Stimulated activated naive B cell treated with anti-CD40 and anti-IgM and Interleukin-4, amounts not matched to agents 10 μg/mL and 1 μg/mL and 100 μg/mL, for 72 hours (primary cell): Measurements from ENCODE around the gene IP6K3.
A peak's percentile ranks its signal among the peaks of the same experiment; 100 is the strongest.

Source experiments
- ATAC-seq, 2 donors: fragments of 150-1000 bp; cut with Tn5 transposase; replicated peaks; 2 replicates each; pipeline ENCODE4 v1.10.0; 2021; ENCODE audit warnings: moderate library complexity in 1 of 2
- DNase-seq: peaks from one replicate; pipeline ENCODE4 v3.0.0; 2021
- H3K27ac Mint-ChIP-seq: one replicate; pipeline ENCODE4 v1.8.0; 2022; ENCODE audit warnings: mild to moderate bottlenecking, mixed read lengths
- H3K27me3 Mint-ChIP-seq, 2 donors: one replicate each; pipeline ENCODE4 v1.8.0; 2022; ENCODE audit warnings: mixed read lengths in 2 of 2
- H3K36me3 Mint-ChIP-seq, 2 donors: one replicate each; pipeline ENCODE4 v1.8.0; 2022; ENCODE audit warnings: mixed read lengths in 2 of 2, mild to moderate bottlenecking in 1 of 2
- H3K4me1 Mint-ChIP-seq, 2 donors: one replicate each; pipeline ENCODE4 v1.8.0; 2022; ENCODE audit warnings: mixed read lengths in 2 of 2, mild to moderate bottlenecking in 1 of 2
- H3K4me3 Mint-ChIP-seq, 2 donors: one replicate each; pipeline ENCODE4 v1.8.0; 2022; ENCODE audit warnings: mild to moderate bottlenecking in 2 of 2, mixed read lengths in 2 of 2, moderate library complexity in 1 of 2
- H3K9me3 Mint-ChIP-seq, 2 donors: one replicate each; pipeline ENCODE4 v1.8.0; 2022; ENCODE audit warnings: mixed read lengths in 2 of 2, mild to moderate bottlenecking in 1 of 2

Gene IP6K3

DNA sequence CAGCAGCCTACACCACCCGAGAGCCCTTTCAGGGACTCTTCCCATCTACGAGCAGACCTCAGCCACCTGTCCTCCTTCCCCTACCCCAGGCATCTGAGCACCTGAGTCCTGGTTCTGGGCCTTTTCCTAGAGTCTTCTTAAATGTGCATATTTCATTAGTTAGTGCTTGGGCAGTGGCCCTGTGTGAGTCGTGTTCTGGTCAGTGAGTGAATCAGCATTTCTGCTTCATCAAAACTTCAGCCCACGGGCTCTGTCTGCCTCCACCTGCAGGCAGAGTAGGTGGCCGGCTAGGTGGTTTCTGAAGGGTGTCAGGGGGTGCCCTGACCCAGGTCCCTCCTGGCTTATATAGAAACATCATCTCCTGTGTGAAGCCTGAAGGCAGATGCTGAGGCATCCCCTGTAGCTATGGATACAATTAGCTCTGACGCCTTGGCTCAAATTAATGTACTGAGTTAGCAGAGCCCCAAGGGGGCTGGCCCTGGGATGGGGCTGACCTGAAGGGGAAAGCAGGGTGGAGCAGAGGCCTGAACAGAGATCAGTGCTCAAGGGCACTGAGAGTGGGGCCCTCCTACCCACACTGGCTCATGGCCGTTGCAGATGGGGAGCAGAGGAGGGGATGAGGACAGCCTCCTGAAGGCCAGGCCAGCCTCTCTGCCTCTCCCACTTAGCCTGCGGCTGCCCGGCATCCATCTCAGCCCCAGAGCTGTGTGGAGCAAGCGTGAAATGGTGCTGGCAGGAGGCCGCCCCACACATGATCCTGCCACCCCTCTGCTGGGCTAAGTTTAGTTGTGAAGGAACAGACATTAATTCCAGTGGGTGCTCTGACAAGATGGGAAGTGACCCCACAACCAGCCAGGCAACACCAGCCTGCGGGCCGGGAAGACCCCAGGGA is 13.6 kb downstream of the IP6K3 start:
- no peak for DNase-seq
- no peaks in the 10 kb centered on the region for H3K4me1 Mint-ChIP-seq
- ATAC-seq, result peak in 1 of 2 donors; percentile 31
- no peak overlapping the region for H3K4me3 Mint-ChIP-seq
- no peak overlapping the region for H3K27ac Mint-ChIP-seq
- H3K36me3 Mint-ChIP-seq, result no peaks in the 10 kb centered on the region
- no peaks in the 10 kb centered on the region for H3K27me3 Mint-ChIP-seq
- no peaks in the 10 kb centered on the region for H3K9me3 Mint-ChIP-seq

DNA sequence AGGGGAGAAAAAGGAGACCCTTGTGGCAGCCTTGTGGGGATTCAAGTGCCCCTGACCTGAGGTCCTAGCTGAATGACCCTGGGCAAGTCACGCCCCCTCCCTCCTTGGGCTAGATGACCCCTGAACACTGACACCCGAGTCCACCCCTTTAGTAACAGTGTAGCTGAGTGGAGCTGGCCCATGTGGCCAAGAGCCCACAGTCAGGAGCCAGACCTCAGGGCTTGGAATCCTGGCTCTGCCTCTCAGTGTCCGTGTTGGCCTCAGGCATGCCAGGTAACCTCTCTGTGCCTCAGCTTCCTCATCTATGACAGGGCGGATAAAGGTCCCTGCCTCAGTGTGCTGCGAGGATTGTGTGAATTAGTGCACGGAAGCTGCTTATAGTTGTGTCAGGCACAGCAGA is 14.3 kb downstream of the IP6K3 start:
- Mint-ChIP-seq H3K4me3 (no peak overlapping the region), H3K27me3 (no peaks in the 10 kb centered on the region), H3K27ac (no peak overlapping the region), H3K36me3 (no peaks in the 10 kb centered on the region), H3K4me1 (no peaks in the 10 kb centered on the region), H3K9me3 (no peaks in the 10 kb centered on the region)
- ATAC-seq (no peak), DNase-seq (no peak)

DNA sequence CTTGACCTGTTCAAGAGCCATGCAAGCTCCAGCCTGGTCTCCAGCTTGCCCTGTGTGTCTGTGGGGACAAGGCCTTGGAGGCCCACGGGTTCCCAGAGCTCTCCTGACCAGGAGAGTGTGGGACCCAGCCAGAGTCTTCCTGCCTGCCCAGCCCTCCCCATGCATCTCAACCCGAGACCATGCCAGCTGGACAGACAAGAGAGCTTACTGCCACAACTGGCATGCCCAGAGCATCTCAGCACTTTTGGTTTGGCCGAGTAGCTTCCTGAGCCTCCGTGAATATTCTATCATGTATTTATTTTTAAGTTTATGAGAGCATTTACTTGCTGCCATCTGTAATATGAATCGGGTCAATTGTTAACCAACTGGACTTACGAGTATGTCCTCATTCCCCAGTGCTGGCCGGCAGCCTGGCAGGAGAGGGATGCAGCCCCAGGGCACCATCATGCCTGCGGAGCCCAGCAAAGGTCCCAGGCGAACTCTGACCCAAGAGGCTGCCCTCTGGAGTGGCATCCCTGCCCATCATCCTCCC is 14.9 kb downstream of the IP6K3 start:
- H3K27ac Mint-ChIP-seq, result no peak overlapping the region
- no peaks in the 10 kb centered on the region for H3K36me3 Mint-ChIP-seq
- no peak overlapping the region for H3K4me3 Mint-ChIP-seq
- ATAC-seq (no peak), DNase-seq (no peak)
- no peaks in the 10 kb centered on the region for H3K27me3 Mint-ChIP-seq
- no peaks in the 10 kb centered on the region for H3K4me1 Mint-ChIP-seq
- no peaks in the 10 kb centered on the region for H3K9me3 Mint-ChIP-seq

DNA sequence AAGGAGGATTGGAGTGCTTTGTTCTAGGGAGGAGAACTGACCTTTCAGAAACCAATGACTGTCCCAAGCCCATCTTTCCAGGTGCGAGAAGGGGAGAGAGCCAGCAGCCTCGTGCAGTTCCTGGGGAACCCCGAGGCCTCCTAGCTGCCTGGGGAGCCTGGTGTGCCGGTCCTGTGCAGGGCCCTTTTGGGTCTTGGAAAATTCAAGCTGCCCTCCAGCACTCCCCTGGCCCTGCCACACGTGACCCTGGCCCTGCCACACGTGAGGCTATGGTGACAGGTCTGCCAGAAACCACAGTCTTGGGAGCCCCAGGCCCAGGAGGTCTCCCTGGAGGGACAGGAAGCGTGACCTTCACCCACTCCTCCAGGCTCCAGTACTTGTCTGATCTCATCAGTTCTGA is 15.7 kb downstream of the IP6K3 start:
- H3K36me3 Mint-ChIP-seq, result no peaks in the 10 kb centered on the region
- no peaks in the 10 kb centered on the region for H3K4me1 Mint-ChIP-seq
- H3K4me3 Mint-ChIP-seq, result no peak overlapping the region
- H3K9me3 Mint-ChIP-seq, result no peaks in the 10 kb centered on the region
- H3K27me3 Mint-ChIP-seq, result peaks cover 0 to 6% of the 10 kb centered on the region in 2 donors
- ATAC-seq (no peak), DNase-seq (no peak)
- no peak overlapping the region for H3K27ac Mint-ChIP-seq

DNA sequence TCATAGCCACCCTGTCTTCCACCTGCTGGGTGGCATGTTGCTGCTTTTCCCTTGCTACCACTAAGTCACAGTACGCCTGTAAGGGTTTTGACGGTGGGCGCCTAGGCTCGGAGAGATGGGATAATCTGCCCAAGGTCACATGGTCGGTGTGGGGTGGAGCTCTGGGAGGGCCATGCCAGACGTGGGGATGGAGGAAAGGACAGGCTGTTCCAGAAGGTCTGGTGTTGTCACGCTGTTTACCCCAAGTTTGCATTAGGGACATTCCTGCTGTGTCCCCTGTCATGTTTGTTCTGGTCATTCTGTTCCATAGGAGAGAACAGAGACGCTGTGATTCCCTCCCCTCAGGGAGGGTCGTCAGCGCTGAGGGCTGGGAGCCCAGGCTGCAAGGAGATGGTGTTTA is 16.1 kb downstream of the IP6K3 start:
- no peak overlapping the region for H3K27ac Mint-ChIP-seq
- no peaks in the 10 kb centered on the region for H3K4me1 Mint-ChIP-seq
- H3K36me3 Mint-ChIP-seq, result no peaks in the 10 kb centered on the region
- ATAC-seq (no peak), DNase-seq (no peak)
- peaks cover 0 to 6% of the 10 kb centered on the region in 2 donors for H3K27me3 Mint-ChIP-seq
- no peaks in the 10 kb centered on the region for H3K9me3 Mint-ChIP-seq
- H3K4me3 Mint-ChIP-seq, result no peak overlapping the region

DNA sequence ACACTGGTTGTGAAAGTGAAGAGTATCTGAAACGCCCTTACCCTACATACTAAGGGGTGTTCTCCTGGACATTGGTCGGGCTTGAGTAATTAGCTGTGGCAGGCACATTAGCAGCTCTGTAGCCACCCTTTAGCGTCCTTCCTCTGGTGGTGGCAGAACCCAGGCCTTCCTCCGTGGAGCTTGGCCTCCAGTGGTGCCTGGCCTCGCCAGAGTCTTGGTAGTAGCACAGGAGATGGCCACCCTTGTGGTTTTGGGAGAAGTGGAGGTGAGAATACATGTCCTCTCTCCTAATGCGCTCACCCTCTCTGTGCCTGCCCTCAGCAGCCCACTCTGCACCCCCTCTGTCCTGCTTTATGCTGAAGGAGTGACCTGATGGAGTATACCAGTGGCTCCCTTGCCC is 17.6 kb downstream of the IP6K3 start:
- no peaks in the 10 kb centered on the region for H3K36me3 Mint-ChIP-seq
- peaks cover 3 to 6% of the 10 kb centered on the region in 2 donors for H3K27me3 Mint-ChIP-seq
- H3K9me3 Mint-ChIP-seq, result no peaks in the 10 kb centered on the region
- H3K4me3 Mint-ChIP-seq, result no peak overlapping the region
- no peak overlapping the region for H3K27ac Mint-ChIP-seq
- ATAC-seq, result no peak
- no peak for DNase-seq
- peaks cover 0 to 2% of the 10 kb centered on the region in 2 donors for H3K4me1 Mint-ChIP-seq

DNA sequence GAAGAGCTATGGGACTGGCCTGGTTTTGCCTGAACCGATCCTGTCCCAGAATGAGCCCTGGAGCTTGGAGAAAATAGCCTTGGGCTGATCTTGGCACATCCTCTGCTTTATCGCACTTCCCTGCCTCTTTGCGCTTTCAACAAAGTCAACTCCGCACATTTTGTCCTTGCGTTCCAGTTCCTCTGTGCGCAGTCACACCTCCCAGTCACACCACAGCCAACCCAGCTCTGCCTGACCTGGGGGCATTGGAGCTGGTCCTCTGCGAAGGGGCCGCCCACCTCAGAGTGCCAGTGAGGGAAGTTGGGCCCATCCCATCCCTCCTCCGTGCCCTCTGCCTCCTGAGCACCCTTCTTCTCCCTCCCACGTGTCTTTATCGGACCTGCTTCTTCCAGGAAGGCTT is 18.3 kb downstream of the IP6K3 start:
- peaks cover 7 to 10% of the 10 kb centered on the region in 2 donors for H3K27me3 Mint-ChIP-seq
- peaks cover 0 to 2% of the 10 kb centered on the region in 2 donors for H3K4me1 Mint-ChIP-seq
- ATAC-seq, result no peak
- no peaks in the 10 kb centered on the region for H3K9me3 Mint-ChIP-seq
- DNase-seq, result no peak
- peak overlapping the region; percentile 27 for H3K27ac Mint-ChIP-seq
- no peaks in the 10 kb centered on the region for H3K36me3 Mint-ChIP-seq
- no peak overlapping the region for H3K4me3 Mint-ChIP-seq

DNA sequence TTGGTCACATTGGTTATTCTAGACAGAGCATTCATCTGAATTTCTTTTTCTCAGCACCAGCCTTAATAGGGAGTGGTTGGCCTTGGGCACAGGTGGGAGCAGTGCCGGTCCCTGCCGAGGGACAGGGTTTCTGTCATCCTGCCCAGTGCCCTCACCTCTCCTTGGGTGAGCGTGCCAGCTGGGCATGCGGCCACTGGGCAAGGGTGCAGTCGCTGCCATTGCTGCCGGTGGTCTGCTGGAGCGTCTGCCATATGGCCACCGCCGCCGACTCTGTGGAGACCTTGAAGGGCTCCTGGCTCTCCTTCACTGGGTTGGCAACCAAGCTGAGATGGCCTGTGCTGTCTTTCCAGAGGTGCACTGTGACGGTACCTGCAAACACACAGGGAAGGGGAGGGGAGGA is 18.8 kb downstream of the IP6K3 start:
- H3K27me3 Mint-ChIP-seq, result peaks cover 7 to 11% of the 10 kb centered on the region in 2 donors
- ATAC-seq, result no peak
- no peaks in the 10 kb centered on the region for H3K36me3 Mint-ChIP-seq
- H3K4me1 Mint-ChIP-seq, result peaks cover 0 to 2% of the 10 kb centered on the region in 2 donors
- DNase-seq, result no peak
- H3K4me3 Mint-ChIP-seq, result no peak overlapping the region
- no peaks in the 10 kb centered on the region for H3K9me3 Mint-ChIP-seq
- H3K27ac Mint-ChIP-seq, result no peak overlapping the region

DNA sequence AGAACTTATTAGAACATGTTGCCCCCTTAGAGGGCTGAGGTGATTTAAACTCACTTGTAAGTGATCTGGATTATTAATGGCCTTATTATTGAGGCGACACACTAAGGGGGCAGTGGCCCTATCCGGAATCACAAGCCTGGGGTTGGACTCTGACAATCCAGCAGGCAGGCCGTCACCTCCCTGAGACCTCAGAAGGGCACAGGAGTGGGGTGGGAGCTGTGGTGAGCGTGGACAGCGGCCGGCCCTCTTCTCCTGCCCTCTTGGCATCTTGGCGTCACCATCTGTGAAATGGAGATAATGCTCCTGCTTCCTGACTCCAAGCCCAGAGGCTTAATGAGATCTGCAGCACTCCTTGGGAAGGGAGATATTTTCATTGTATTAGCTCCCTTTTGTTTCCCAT is 19.6 kb downstream of the IP6K3 start:
- no peak for DNase-seq
- H3K27me3 Mint-ChIP-seq, result peaks cover 7 to 11% of the 10 kb centered on the region in 2 donors
- no peaks in the 10 kb centered on the region for H3K36me3 Mint-ChIP-seq
- ATAC-seq, result no peak
- H3K9me3 Mint-ChIP-seq, result no peaks in the 10 kb centered on the region
- no peak overlapping the region for H3K4me3 Mint-ChIP-seq
- no peak overlapping the region for H3K27ac Mint-ChIP-seq
- H3K4me1 Mint-ChIP-seq, result peaks cover 0 to 2% of the 10 kb centered on the region in 2 donors

DNA sequence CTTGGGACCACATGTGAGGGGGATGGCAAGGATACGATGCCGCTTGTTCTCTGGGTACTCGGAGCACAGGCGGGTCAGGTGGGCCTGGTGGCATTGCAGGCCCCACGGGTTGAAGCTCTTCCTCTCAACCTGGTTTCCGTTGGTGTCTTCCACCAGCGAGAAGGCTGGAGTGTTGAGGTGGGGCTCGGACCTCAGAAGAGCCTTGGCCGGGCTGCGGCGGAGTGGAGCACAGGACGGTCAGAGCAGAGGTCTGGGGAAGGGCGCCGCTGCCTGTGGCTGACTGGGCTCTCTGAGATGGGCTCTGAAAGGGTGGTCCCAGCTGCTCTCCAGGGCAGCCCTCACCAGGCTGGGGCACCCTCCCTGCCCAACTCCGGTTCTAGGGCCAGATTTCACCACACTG is 20.0 kb downstream of the IP6K3 start:
- H3K36me3 Mint-ChIP-seq, result no peaks in the 10 kb centered on the region
- peaks cover 2 to 3% of the 10 kb centered on the region in 2 donors for H3K4me1 Mint-ChIP-seq
- H3K27me3 Mint-ChIP-seq, result peaks cover 7 to 11% of the 10 kb centered on the region in 2 donors
- H3K27ac Mint-ChIP-seq, result no peak overlapping the region
- no peak overlapping the region for H3K4me3 Mint-ChIP-seq
- ATAC-seq, result no peak
- no peak for DNase-seq
- H3K9me3 Mint-ChIP-seq, result no peaks in the 10 kb centered on the region

DNA sequence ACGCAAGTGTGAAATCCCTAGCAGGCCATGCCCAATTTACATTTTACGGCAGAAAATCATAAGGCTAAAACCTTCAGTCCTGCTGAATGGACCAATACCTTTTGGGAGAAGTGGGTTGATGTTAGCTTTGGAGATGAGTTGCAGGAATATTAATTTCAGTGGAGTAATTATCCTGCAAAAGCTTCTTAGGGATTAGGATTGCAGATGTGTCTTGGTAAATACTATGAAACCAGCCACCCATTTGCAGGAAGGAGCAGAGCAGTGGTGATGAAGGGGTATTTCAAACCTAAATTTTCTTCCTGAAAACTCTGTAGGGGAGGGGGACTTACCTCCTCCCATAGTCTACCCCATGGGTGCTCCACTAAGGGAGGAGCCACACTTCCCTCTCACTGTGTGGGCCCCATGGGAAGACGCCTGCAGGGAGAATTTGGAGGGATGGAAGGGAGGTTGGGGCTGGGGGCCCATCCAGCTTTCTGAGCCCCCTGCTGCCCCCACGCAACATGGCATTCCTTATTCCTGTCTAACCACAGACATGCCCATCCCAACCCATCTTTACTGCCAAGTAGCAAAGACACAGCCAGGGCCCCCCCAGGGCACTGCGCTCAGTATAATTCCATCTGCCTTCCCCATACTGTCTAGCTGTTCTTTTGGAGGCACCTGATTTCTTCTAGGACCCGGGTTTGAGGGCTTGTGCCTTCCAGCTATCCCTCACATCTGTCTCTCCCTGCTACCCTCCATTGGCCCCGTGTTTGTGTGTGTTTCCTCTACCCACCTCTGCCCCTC is 20.6 kb downstream of the IP6K3 start:
- no peak for ATAC-seq
- H3K27me3 Mint-ChIP-seq, result peaks cover 7 to 11% of the 10 kb centered on the region in 2 donors

DNA sequence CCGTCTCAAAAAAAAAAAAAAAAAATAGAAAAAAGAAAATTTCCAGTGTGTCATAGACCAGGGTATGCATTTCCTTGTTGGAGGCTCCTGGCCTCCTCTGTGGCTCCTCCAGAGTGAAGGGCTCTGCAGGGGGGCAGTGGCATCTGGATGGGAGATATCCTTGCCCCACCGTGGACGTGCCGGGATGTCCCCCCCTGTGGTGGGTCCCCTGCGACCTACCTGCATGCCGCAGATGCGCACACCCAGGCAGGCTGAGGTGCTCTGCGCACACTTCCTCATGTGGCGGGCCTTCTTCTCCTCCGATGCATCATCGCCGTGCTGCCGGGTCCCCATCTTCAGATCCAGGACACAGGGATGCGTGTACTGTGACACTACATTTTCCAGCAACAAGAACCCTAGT is 21.5 kb downstream of the IP6K3 start:
- Mint-ChIP-seq H3K27ac (no peak overlapping the region), H3K27me3 (peaks cover 9 to 11% of the 10 kb centered on the region in 2 donors), H3K9me3 (no peaks in the 10 kb centered on the region), H3K36me3 (no peaks in the 10 kb centered on the region), H3K4me3 (no peak overlapping the region), H3K4me1 (peaks cover 9 to 18% of the 10 kb centered on the region in 2 donors)
- no peak for DNase-seq
- ATAC-seq, result no peak

More for the DNA sequence above, 20.6 kb downstream of the IP6K3 start:
- Mint-ChIP-seq H3K4me3 (no peak overlapping the region), H3K4me1 (peaks cover 2 to 9% of the 10 kb centered on the region in 2 donors), H3K27ac (no peak overlapping the region), H3K9me3 (no peaks in the 10 kb centered on the region), H3K36me3 (no peaks in the 10 kb centered on the region)
- DNase-seq, result no peak

DNA sequence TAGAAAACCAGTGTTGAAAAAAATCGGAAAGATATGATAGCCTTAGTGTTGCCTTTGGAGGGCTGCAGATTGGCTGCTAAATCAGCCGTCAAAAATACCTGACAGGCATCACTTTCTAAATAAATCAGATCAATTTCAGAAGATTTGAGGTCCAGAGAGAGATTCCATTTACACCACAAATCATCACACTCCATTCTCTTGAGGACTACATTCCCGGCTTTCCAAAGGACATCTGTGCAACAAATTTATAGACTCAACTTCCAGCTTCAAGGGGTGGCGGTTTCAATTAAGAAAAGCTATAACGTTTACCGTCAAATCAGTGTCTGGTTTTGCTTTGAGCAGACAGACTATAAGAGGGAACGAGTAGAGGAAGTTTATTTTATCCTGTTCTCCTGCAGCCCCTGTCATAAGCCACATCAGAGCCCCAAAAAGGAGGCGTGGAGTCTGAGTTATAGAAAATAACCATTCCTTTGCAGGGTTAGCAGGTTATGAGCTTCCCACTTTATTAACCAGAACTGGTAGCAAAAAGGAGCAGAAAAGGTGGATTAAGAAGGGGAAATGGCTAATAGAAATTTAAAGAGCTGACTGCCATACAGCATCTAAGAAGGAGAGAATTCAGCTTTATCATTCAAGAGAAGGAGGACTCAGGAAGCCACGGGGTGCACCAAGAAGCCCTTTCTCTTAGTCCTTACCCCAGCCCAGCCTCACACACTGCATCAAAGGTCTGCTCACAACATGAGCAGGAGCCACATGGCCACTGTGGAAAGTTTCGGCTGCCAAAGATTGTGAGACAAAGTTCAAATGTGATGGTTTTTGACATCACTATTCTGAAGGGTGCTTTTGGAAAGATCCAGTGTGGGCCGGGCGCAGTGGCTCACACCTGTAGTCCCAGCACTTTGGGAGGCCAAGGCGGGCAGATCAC is 22.3 kb downstream of the IP6K3 start:
- H3K4me1 Mint-ChIP-seq, result peaks cover 15 to 24% of the 10 kb centered on the region in 2 donors
- DNase-seq (no peak), ATAC-seq (no peak)
- peaks cover 11% of the 10 kb centered on the region in 2 donors for H3K27me3 Mint-ChIP-seq
- H3K27ac Mint-ChIP-seq, result no peak overlapping the region
- no peak overlapping the region for H3K4me3 Mint-ChIP-seq
- H3K9me3 Mint-ChIP-seq, result no peaks in the 10 kb centered on the region
- no peaks in the 10 kb centered on the region for H3K36me3 Mint-ChIP-seq
